BE2C (cell line): ENCODE measurements around the gene PRICKLE3.

Source experiments
- DNase-seq: peaks from one replicate; pipeline ENCODE4 v3.0.0-alpha.2; 2020
- H3K27me3 ChIP-seq: fragments of 250-450 bp; sonication (Bioruptor Pico); 2 replicates; pipeline ENCODE4 v1.5.1; 2020; ENCODE audit warnings: mild to moderate bottlenecking
- H3K36me3 ChIP-seq: fragments of 250-450 bp; sonication (Bioruptor Pico); 2 replicates; pipeline ENCODE4 v1.5.1; 2020; ENCODE audit warnings: mild to moderate bottlenecking
- H3K4me1 ChIP-seq: fragments of 250-450 bp; sonication (Bioruptor Pico); 2 replicates; pipeline ENCODE4 v1.5.1; 2020
- H3K4me3 ChIP-seq: 2 replicates; pipeline ENCODE4 v1.5.1; 2011; ENCODE audit warnings: low read depth, low read length
- H3K9me3 ChIP-seq: fragments of 250-450 bp; sonication (Bioruptor Pico); 2 replicates; pipeline ENCODE4 v1.5.1; 2020
- CTCF ChIP-seq: IDR thresholded peaks from 2 replicates; pipeline ENCODE4 v1.5.1; 2012; ENCODE audit warnings: mild to moderate bottlenecking, low read depth, low read length

The PRICKLE3 gene

GRCh38 chrX:49210406-49210805, 24.2 kb upstream of the PRICKLE3 start:
- Histone ChIP-seq H3K4me3 (no peak overlapping the region), H3K9me3 (no peaks in the 10 kb centered on the region), H3K36me3 (no peaks in the 10 kb centered on the region), H3K27me3 (no peaks in the 10 kb centered on the region), H3K4me1 (no peaks in the 10 kb centered on the region)
- no peak for DNase-seq
- TF ChIP-seq CTCF: no peak

- H3K27me3 ChIP-seq: no peaks in the 10 kb centered on the region
- peak; percentile 58 for DNase-seq
- no peaks in the 10 kb centered on the region for H3K36me3 ChIP-seq
- peak; percentile 6; the same call in 1 of the 2 replicates for TF ChIP-seq CTCF
- H3K4me1 ChIP-seq: no peaks in the 10 kb centered on the region
- no peaks in the 10 kb centered on the region for H3K9me3 ChIP-seq
- no peak overlapping the region for H3K4me3 ChIP-seq
Measured at GRCh38 chrX:49209434-49210251, 23.5 kb upstream of the PRICKLE3 start.

GRCh38 chrX:49208399-49208798, 22.2 kb upstream of the PRICKLE3 start:
- Histone ChIP-seq H3K9me3 (no peaks in the 10 kb centered on the region), H3K27me3 (no peaks in the 10 kb centered on the region), H3K36me3 (no peaks in the 10 kb centered on the region), H3K4me3 (no peak overlapping the region), H3K4me1 (no peaks in the 10 kb centered on the region)
- no peak for TF ChIP-seq CTCF
- no peak for DNase-seq

GRCh38 chrX:49206543-49206942, 20.4 kb upstream of the PRICKLE3 start:
- Histone ChIP-seq H3K9me3 (no peaks in the 10 kb centered on the region), H3K4me3 (no peak overlapping the region), H3K4me1 (no peaks in the 10 kb centered on the region), H3K27me3 (no peaks in the 10 kb centered on the region), H3K36me3 (no peaks in the 10 kb centered on the region)
- no peak for TF ChIP-seq CTCF
- DNase-seq: no peak

GRCh38 chrX:49205443-49205842, 19.3 kb upstream of the PRICKLE3 start:
- no peaks in the 10 kb centered on the region for H3K36me3 ChIP-seq
- no peak overlapping the region for H3K4me3 ChIP-seq
- no peak for DNase-seq
- no peak for TF ChIP-seq CTCF
- 0 out of 2 replicates have a peak, but pooled peaks cover 2% of the 10 kb centered on the region for H3K4me1 ChIP-seq
- no peaks in the 10 kb centered on the region for H3K9me3 ChIP-seq
- no peaks in the 10 kb centered on the region for H3K27me3 ChIP-seq

GRCh38 chrX:49204709-49205108, 18.5 kb upstream of the PRICKLE3 start:
- no peak overlapping the region for H3K4me3 ChIP-seq
- H3K4me1 ChIP-seq: 0 out of 2 replicates have a peak, but pooled peaks cover 2% of the 10 kb centered on the region
- no peaks in the 10 kb centered on the region for H3K9me3 ChIP-seq
- TF ChIP-seq CTCF: no peak
- no peak for DNase-seq
- no peaks in the 10 kb centered on the region for H3K27me3 ChIP-seq
- H3K36me3 ChIP-seq: no peaks in the 10 kb centered on the region
